Thyroid gland (tissue), 4 donors: ENCODE results near the gene DSEL. TPM values are rescaled to one million over a fixed set of nuclear protein-coding genes. Genes with fewer than 3 reads are reported as not detected.
A peak's percentile ranks its signal among the peaks of the same experiment; 100 is the strongest.

Source experiments
- DNase-seq, 2 donors: peaks; one replicate each; pipeline ENCODE4 v3.0.0-alpha.2; 2019
- H3K27ac ChIP-seq, 3 donors: fragments of 200-600 bp; sonication (generic); 1 replicate in 2 of 3; 2 replicates in 1 of 3; pipeline ENCODE4 v1.5.1; 2016 to 2019; ENCODE audit warnings: mild to moderate bottlenecking in 1 of 3, moderate library complexity in 1 of 3
- H3K27me3 ChIP-seq: fragments of 200-600 bp; sonication (generic); one replicate; pipeline ENCODE4 v1.5.1; 2019
- H3K36me3 ChIP-seq, 2 donors: fragments of 200-600 bp; sonication (generic); one replicate each; pipeline ENCODE4 v1.5.1; 2016 to 2019
- H3K4me1 ChIP-seq, 2 donors: fragments of 200-600 bp; sonication (generic); one replicate each; pipeline ENCODE4 v1.5.1; 2017 to 2019
- H3K4me3 ChIP-seq, 3 donors: fragments of 200-600 bp; sonication (generic); replicated peaks in 1 of 3; 1 replicate in 2 of 3; 2 replicates in 1 of 3; pipeline ENCODE4 v1.5.1; 2016; ENCODE audit warnings: mild to moderate bottlenecking in 1 of 3
- H3K9me3 ChIP-seq: fragments of 200-600 bp; sonication (generic); one replicate; pipeline ENCODE4 v1.5.1; 2017
- POLR2A ChIP-seq, 2 donors: fragments of 450-650 bp; IDR thresholded peaks; one replicate each; pipeline ENCODE4 v1.6.1; 2017; ENCODE audit warnings: antibody characterized with exemption in 2 of 2, mild to moderate bottlenecking in 2 of 2, moderate library complexity in 1 of 2
- WGBS, 2 donors: methylation state at CpG; one replicate each; pipeline ENCODE4 v1.1.5; 2017; 5-methylcytosine and 5-hydroxymethylcytosine counted together
- intact Hi-C: fragments of 100-400 bp; cut with DNase I; formaldehyde crosslinking; loops from one replicate; pipeline ENCODE4 v1.15.1; 2023
- total RNA-seq, 4 donors: library from RNA; depleted of rRNA; stranded (reverse); fragments of >200 nt; gene quantifications; one replicate each; pipeline ENCODE4 v1.2.3, GENCODE V29; 2016
- TF ChIP-seq, protein P1 (sequence below), 6 experiments: fragments of 200-600 bp in 3 of 6; fragments of 450-650 bp in 3 of 6; sonication (generic) in 3 of 6; IDR thresholded peaks; one replicate each; pipeline ENCODE4 v1.5.1; 2016 to 2019; ENCODE audit warnings: antibody characterized with exemption in 6 of 6, mild to moderate bottlenecking in 2 of 6, inconsistent platforms in 1 of 6, moderate library complexity in 1 of 6

The DSEL gene
- total RNA-seq, 4 donors from 2014 or later: 5.7 to 8.2 (median 7.5) TPM

DNA sequence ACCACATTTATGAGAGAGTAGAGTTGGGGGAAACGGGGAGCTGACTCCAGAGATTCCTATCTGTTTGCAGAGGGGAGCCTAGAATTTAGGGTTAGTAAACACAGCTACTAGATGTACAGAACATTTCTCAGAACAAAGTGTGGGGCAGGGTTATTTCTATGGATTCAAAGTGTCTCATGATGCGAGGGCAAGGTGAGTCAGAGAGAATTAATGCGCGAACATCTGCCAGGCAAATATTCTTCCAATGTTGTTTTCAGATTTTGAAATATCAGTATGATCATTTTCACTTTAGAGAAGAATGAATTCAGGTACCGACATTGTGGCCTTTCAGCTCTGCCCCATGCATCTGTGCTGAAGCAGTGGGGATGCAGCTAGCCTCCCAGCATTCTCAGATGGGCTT is 2.0 kb upstream of the DSEL start:
- 94 to 96% methylated on average over 5 of the region's 5 CpGs for WGBS, 2 donors
- Histone ChIP-seq H3K4me1 (peaks cover 4 to 6% of the 10 kb centered on the region in 2 donors), H3K9me3 (no peaks in the 10 kb centered on the region), H3K36me3 (no peaks in the 10 kb centered on the region), H3K27me3 (no peaks in the 10 kb centered on the region), H3K27ac (no peak overlapping the region), H3K4me3 (no peak overlapping the region)
- no peak for DNase-seq
- TF ChIP-seq POLR2A (IDR thresholded peaks at IDR 0.05): no peak
- TF ChIP-seq, protein P1, sequence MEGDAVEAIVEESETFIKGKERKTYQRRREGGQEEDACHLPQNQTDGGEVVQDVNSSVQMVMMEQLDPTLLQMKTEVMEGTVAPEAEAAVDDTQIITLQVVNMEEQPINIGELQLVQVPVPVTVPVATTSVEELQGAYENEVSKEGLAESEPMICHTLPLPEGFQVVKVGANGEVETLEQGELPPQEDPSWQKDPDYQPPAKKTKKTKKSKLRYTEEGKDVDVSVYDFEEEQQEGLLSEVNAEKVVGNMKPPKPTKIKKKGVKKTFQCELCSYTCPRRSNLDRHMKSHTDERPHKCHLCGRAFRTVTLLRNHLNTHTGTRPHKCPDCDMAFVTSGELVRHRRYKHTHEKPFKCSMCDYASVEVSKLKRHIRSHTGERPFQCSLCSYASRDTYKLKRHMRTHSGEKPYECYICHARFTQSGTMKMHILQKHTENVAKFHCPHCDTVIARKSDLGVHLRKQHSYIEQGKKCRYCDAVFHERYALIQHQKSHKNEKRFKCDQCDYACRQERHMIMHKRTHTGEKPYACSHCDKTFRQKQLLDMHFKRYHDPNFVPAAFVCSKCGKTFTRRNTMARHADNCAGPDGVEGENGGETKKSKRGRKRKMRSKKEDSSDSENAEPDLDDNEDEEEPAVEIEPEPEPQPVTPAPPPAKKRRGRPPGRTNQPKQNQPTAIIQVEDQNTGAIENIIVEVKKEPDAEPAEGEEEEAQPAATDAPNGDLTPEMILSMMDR (IDR thresholded peaks at IDR 0.05): no peak
- intact Hi-C loops: no loop called here

DNA sequence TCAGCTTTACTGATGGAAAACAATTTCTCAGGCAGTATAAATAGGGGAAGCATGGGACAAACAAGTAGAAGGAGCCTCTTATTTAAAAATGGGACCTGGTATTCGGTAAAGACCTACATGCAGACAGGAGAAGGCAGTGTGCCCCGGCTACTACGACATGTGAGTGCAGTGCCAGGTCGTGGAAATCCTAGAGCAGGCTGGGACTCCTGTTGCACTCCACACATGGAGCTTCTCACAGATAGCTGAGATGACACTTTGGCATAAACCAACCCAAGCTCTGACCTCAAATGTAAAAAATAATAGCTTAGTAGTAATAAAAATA is 885 bp upstream of the DSEL start:
- no peaks in the 10 kb centered on the region for H3K27me3 ChIP-seq
- peak overlapping the region in 1 of 3 donors; percentile 81 for H3K4me3 ChIP-seq
- DNase-seq: peak; percentile 33 to 34
- H3K36me3 ChIP-seq: no peaks in the 10 kb centered on the region
- TF ChIP-seq, protein P1 (IDR thresholded peaks at IDR 0.05): no peak
- no peak for TF ChIP-seq POLR2A (IDR thresholded peaks at IDR 0.05)
- 11 to 12% methylated on average over 4 of the region's 4 CpGs for WGBS, 2 donors
- H3K9me3 ChIP-seq: no peaks in the 10 kb centered on the region
- H3K27ac ChIP-seq: peak overlapping the region; percentile 42 to 85 (median 66)
- intact Hi-C loops: no loop called here
- H3K4me1 ChIP-seq: peaks cover 4 to 6% of the 10 kb centered on the region in 2 donors

DNA sequence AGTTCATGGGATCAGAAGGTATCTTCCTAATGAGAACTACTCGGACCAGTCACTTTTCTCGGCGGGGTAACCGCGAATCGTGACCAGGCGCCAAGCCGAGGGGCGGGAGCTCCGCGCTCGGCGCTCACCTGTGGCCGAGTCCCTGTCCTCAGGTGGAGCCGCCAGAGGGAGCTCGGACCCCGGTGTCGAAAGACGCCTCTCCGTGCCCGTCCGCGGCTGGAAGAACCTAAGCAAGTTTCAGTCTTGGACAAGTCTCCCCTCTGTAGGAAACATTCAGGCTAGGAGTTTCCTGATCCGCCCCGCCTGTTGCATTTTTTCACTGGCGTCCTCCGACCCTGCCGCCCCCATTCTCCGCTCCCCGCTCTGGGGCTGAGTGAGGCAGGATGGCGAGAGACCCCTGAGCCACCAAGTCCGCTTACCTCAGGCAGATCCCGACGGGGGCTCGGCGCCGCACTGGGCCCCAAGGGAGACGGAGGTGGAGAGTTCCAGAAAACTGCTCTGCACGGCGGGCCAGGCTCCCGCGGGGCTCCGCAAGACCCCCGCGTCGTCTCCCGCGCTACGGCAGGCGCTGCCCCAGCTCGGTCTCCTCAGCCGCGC is 480 bp downstream of the DSEL start:
- no peaks in the 10 kb centered on the region for H3K9me3 ChIP-seq
- DNase-seq: peak; percentile 91 to 96
- no peaks in the 10 kb centered on the region for H3K36me3 ChIP-seq
- TF ChIP-seq, protein P1 (IDR thresholded peaks at IDR 0.05): peak; percentile 36 to 86 (median 74)
- peak in 1 of 2 donors; percentile 4 for TF ChIP-seq POLR2A (IDR thresholded peaks at IDR 0.05)
- H3K4me1 ChIP-seq: peaks cover 4 to 6% of the 10 kb centered on the region in 2 donors
- no peaks in the 10 kb centered on the region for H3K27me3 ChIP-seq
- intact Hi-C loops: no loop called here
- 0 to 1% methylated on average over 19 to 34 of the region's 53 CpGs for WGBS, 2 donors
- peak overlapping the region; percentile 71 to 81 (median 77) for H3K4me3 ChIP-seq
- H3K27ac ChIP-seq: peak overlapping the region; percentile 64 to 85 (median 84)

DNA sequence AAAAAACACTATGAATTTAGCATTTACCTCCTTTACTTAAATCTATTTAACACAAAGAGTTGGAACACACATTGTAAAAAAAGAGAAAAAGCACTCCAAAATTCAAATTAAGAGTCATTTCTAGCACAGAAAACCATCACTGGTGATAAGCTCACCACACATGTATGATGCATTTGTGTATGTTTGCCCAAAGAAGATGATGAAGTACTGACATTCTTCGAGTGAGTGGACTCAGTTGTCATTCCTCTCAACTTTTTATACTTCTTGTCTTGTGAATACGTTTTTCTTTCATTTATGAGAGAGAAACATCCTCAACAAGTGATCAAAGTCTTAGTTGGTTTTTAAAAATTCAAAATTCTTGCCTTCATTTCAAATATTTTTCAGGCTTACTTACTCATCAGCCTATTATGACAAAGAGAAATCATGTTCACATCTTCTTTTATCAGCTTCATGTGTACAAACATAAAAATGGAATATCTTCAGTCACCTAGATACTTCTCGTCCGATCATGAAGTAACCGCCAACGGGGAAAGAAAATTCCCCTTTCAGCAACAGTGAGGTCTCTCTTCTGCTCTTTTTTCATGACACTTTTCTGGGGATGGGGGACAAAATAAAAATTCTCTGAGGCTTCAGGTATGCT is 1.5 kb downstream of the DSEL start:
- Histone ChIP-seq H3K4me1 (peaks cover 4 to 6% of the 10 kb centered on the region in 2 donors), H3K9me3 (no peaks in the 10 kb centered on the region), H3K4me3 (peak overlapping the region in 1 of 3 donors; percentile 81), H3K36me3 (no peaks in the 10 kb centered on the region), H3K27me3 (no peaks in the 10 kb centered on the region), H3K27ac (no peak overlapping the region)
- no peak for TF ChIP-seq POLR2A (IDR thresholded peaks at IDR 0.05)
- TF ChIP-seq, protein P1 (IDR thresholded peaks at IDR 0.05): no peak
- 87 to 88% methylated on average over 6 of the region's 6 CpGs for WGBS, 2 donors
- no peak for DNase-seq
- intact Hi-C loops: no loop called here

DNA sequence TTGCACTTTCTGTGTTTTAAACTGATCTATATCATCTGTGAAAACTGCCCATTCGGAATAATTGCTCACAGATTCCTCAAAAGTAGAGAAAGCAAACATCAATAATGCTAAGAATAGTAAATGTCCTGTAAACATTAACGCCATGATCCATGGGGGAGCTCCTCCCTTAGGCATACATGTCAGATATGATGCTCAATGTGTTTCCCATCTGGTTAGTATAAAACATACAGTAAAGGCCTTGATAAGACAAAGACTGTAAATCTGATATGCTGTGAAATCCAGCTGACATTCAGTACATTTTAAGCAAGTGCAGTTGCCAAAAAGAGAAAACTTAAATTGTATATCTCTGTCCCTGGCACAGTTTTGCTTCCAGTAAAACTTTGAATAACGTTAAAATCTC is 2.1 kb downstream of the DSEL start:
- 84 to 93% methylated on average over 3 of the region's 3 CpGs for WGBS, 2 donors
- H3K27me3 ChIP-seq: no peaks in the 10 kb centered on the region
- DNase-seq: no peak
- no peaks in the 10 kb centered on the region for H3K36me3 ChIP-seq
- no peak overlapping the region for H3K4me3 ChIP-seq
- no peak overlapping the region for H3K27ac ChIP-seq
- TF ChIP-seq, protein P1 (IDR thresholded peaks at IDR 0.05): no peak
- TF ChIP-seq POLR2A (IDR thresholded peaks at IDR 0.05): no peak
- H3K4me1 ChIP-seq: peaks cover 4 to 6% of the 10 kb centered on the region in 2 donors
- H3K9me3 ChIP-seq: no peaks in the 10 kb centered on the region
- intact Hi-C loops: no loop called here
